GM19328 (cell line): Measurements from ENCODE around the gene ST3GAL5.
"Not testable (repeated sequence)": the region's sequence is repeated elsewhere in the genome, so short reads cannot be mapped to it uniquely, and the experiment has no call there.

ENCODE experiments used
- ATAC-seq: cut with Tn5 transposase; IDR thresholded peaks from one replicate; pipeline ENCODE4 v1.9.1; 2021; ENCODE audit warnings: mild to moderate bottlenecking, moderate library complexity; ENCODE audit not compliant: unreplicated experiment

ST3GAL5 gene

GRCh38 chr2:85840091-85840490 is 48.7 kb downstream of the ST3GAL5 start:
- no peak for ATAC-seq

- no peak for ATAC-seq
Observed at GRCh38 chr2:85839461-85839860, 49.3 kb downstream of the ST3GAL5 start.

GRCh38 chr2:85838641-85839040 is 50.1 kb downstream of the ST3GAL5 start:
- ATAC-seq = no peak

DNA sequence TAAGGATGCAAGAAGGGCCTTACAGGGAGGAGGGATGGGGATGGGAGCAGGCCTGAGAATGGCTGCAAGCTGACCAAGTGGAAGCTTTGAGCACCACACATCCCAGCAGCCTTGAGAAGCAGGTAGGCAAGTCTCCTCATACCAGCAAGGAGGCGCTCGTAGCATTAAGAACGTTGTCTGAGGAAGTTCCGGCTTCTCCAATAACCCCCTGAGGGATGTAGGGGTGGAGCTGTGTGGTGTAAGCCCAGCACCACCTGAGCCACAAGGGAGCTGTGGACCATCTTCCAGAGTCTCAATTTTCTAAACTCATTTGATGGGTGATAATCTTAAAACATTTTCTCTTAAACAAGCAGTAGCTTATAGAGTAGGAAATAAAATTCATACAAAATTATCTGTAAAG is 50.6 kb downstream of the ST3GAL5 start:
- ATAC-seq = no peak

DNA sequence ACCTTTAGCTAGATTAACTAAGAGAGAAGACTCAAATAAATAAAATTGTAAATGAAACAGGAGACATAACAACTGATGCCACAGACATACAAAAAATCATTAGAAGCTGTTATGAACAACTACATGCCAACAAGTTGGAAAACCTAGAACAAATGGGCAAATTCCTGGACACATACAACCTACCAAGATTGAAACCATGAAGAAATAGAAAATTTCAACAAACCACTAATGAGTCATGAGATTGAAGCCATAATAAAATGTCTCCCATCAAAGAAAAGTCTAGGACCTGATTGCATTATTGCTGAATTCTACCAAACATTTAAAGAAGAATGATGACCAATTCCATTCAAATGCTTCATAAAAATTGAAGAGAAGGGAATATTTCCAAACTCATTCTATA is 54.3 kb downstream of the ST3GAL5 start:
- ATAC-seq = no peak

GRCh38 chr2:85831735-85832134 is 57.1 kb downstream of the ST3GAL5 start:
- no peak for ATAC-seq

DNA sequence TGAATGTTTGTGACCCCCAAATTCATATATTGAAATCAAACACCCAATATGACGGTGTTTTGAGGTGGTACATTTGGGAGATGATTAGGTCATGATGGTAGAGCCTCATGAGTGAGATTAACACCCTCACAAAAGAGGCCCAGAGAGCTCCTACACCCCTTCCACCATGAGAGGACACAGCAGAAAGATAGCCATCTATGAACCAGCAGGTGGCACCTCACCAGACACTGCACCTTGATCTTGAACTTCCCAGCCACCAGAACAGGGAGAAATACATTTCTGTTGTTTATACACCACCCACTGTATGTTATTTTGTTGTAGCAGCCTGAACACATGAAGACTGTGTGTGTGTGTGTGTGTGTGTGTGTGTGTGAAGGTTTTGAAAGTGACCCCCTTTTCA is 58.1 kb downstream of the ST3GAL5 start:
- ATAC-seq = no peak

- ATAC-seq = not testable (repeated sequence)
Observed at GRCh38 chr2:85829394-85829793, 59.4 kb downstream of the ST3GAL5 start.

DNA sequence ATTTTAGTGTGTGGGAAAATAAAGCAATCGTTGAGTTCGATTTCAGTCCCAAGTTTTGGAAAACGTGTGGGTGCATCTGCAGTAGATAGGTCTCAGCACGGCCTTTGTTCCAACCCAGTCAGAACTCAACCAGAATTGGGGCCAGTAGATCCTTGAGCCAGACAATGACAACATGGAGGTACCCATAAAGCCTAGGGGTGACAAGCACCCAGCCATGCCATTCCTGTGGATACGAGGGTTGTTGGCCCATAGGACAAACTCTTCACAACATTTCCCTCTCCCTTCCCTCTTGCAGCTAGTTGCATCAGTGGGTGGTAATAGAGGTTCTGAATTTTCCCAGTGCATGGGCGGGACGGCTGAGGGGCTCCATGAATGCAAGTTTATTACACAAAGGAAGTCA is 60.1 kb downstream of the ST3GAL5 start:
- ATAC-seq = no peak

DNA sequence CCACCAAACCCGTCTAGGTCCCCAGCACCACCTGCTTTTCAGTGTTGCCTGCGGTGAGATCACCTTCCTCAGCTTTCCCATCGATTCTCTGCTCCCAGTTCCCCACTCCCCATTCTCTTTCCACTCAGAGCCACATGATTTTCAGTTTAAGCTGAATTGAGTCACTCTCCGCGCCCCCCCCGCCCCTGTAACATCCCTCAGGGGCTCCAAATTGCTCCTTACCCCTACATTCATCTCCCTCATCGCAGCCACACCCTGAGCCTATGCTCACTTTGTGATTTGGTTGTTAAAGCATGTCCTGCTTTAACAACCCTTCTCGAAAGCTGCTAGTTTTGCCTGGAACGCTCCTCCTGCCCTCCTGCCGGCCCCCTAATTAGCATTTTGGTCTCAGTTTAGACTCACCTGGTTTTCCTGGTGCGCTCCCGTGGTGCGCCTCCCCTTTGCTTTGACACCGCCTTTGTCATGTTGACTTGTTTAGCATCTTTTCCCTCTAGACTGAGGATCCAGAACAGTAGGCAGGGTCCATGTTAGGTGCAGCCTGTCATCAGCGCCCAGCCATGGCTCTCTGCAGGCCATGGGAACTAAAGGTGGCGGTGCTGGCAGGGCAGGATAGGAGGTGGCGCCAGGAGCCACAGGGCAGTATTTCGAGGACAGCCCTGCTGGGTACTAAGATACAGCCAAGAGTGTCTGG is 60.8 kb downstream of the ST3GAL5 start:
- ATAC-seq = no peak

DNA sequence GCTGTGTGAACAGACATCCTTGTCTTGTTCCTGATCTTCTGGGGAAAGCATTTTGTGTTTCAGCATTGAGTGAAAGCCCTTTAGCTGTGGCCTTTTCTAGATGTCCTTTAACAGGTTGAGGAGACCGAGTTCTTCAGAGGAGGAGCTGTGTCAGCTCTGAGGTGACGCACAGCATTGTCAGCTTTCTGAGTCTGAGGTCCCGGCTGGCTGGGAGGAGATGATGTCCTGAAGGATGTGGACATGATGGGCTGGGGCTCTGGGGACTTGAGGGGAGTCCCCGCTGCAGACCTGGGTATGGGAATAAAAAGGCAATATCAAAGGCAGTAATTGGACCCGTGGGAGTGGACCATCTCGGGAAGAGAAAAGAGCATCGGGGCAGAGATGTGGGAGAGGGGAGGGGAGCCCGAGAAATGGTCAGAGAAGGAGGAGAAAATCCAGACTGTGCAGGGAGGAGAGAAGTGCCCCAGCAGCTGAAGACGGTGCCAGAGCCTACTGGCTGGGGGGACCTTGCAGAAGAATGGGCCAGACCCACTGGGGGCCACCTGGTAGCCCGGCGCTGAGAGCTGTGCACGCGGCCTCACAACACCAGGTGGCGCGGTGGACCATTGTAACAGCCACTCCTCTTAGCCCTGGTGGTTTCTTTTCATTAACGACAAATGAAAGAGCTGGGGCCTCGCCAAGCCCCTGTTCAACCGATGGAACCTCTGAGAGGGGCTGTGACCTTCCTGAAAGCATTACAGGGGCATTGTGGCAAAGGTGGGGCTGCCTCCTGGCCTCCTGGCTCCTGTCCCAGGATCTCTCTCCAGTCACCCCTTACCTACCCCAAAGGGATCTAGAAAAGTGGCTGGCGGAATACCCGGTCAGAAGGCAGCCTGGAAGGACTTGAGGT is 61.6 kb downstream of the ST3GAL5 start:
- ATAC-seq = no peak

DNA sequence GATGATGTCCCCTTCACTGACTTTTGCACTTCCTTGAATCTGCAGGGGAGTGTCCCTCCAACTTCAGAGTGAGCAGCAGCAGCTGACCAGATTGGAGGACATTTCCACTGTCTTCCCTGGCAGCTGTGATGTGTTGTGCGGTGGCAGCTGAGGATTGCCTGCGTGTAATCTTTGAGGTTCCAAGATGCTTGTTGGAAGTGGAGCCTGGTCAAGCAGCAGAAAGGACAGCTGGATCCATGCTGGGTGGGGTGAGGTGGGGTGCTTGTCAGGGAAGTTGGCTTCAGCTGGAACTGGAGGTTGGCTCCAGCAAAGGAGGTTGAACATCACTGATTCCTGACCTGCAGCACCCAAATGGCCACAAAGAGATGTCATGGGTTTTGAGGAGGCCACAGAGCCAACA is 64.8 kb downstream of the ST3GAL5 start:
- no peak for ATAC-seq

DNA sequence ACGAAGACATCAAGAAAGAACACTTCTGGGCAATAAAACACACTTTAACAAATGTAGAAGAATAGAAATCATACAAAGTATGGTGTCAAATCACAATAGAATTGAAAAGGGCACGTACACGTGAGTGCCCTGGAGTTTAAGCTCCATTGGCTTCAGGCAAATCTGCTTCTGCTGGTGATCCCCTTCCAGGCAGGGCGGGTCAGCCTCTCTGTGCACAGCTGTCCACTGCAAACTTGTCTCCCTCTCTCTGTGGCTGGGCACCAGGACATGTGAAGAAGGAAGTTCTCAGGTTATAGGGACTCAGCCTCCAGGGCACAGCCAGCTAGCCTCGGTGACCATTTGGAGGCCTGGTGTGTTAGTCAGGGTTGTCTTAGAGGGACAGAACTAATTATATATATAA is 66.0 kb downstream of the ST3GAL5 start:
- ATAC-seq = no peak

- no peak for ATAC-seq
Observed at GRCh38 chr2:85819811-85820510, 68.8 kb downstream of the ST3GAL5 start.

- ATAC-seq = no peak
Observed at GRCh38 chr2:85814802-85815550, 73.8 kb downstream of the ST3GAL5 start.

GRCh38 chr2:85813982-85814801 is 74.6 kb downstream of the ST3GAL5 start:
- no peak for ATAC-seq

DNA sequence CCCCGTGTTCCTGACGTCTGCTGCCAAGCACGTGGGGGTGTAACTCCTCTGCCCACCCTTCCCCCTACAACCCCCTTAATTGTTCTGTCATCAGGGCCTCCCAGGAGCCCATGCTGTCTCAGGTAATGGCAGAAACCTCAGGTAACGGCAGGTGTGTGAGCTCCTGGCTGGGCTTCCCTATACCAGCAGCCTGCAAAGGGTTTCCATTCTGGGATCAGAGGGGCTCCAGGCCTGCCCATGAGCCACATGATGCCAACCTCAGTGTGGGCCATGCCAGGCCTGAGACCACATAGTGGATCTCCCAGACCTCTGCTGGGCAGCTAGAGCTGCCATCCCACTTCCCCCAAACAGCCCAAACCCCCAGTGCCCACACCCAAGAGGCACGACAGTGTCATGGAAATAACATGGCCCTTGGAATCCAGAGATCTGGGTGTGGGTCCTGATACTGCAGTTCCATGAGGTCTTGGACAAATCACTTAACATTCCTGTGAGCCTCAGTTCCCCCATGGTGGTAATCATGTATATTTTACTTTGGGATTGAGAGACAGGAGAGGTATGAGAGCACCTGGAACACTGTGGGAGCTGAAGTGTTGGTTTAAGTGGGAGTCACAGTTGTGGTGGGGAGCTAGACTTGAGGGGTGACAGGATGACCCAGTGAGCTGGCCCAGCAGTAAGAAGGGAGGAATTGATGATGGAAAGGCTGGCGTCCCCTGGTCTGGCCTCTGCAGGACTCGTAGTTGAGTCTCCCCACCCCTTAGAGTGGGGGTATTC is 75.4 kb downstream of the ST3GAL5 start:
- ATAC-seq = no peak

GRCh38 chr2:85812094-85812735 is 76.6 kb downstream of the ST3GAL5 start:
- no peak for ATAC-seq
